Smooth muscle cell (in vitro differentiated cells): ENCODE results near the gene HTR6. TPM values are rescaled to one million over a fixed set of nuclear protein-coding genes. Genes with fewer than 3 reads are reported as not detected.

ENCODE experiments used
- DNase-seq: peaks from one replicate; lab custom pipeline; 2025; ENCODE audit not compliant: unreplicated experiment; lab: John Stamatoyannopoulos, UW
- H2AFZ ChIP-seq: fragments of 200-600 bp; sonication (generic); 2 replicates; pipeline ENCODE4 v1.6.0; 2016; ENCODE audit warnings: antibody characterized with exemption, low read depth, mild to moderate bottlenecking
- H3F3A ChIP-seq: fragments of 200-600 bp; sonication (generic); 2 replicates; pipeline ENCODE4 v1.6.0; 2017; ENCODE audit warnings: antibody characterized with exemption, low read depth
- H3K27ac ChIP-seq: fragments of 200-600 bp; sonication (generic); 2 replicates; pipeline ENCODE4 v1.5.1; 2016; ENCODE audit warnings: low read depth, mild to moderate bottlenecking
- H3K27me3 ChIP-seq: fragments of 200-600 bp; sonication (generic); 2 replicates; pipeline ENCODE4 v1.6.1; 2016; ENCODE audit warnings: low read depth, mild to moderate bottlenecking
- H3K36me3 ChIP-seq: fragments of 200-600 bp; sonication (generic); 2 replicates; pipeline ENCODE4 v1.5.1; 2016; ENCODE audit warnings: low read depth
- H3K4me1 ChIP-seq: fragments of 200-600 bp; sonication (generic); 2 replicates; pipeline ENCODE4 v1.5.1; 2016; ENCODE audit warnings: low read depth
- H3K4me2 ChIP-seq: fragments of 200-600 bp; sonication (generic); 2 replicates; pipeline ENCODE4 v1.6.0; 2016; ENCODE audit warnings: mild to moderate bottlenecking
- H3K4me3 ChIP-seq: fragments of 200-600 bp; sonication (generic); 2 replicates; pipeline ENCODE4 v1.5.1; 2016; ENCODE audit warnings: mild to moderate bottlenecking
- H3K79me2 ChIP-seq: fragments of 200-600 bp; sonication (generic); 2 replicates; pipeline ENCODE4 v1.6.0; 2016; ENCODE audit warnings: low read depth, mild to moderate bottlenecking
- H3K9ac ChIP-seq: fragments of 200-600 bp; sonication (generic); 2 replicates; pipeline ENCODE4 v1.6.0; 2016; ENCODE audit warnings: low read depth
- H3K9me3 ChIP-seq: fragments of 200-600 bp; sonication (generic); replicated peaks from 2 replicates; pipeline ENCODE4 v1.5.1; 2016; ENCODE audit warnings: low read depth
- H4K20me1 ChIP-seq: fragments of 200-600 bp; sonication (generic); 2 replicates; pipeline ENCODE4 v1.6.0; 2016; ENCODE audit warnings: low read depth
- CTCF ChIP-seq: fragments of 200-600 bp; sonication (generic); IDR thresholded peaks from 2 replicates; pipeline ENCODE4 v1.5.1; 2017; ENCODE audit warnings: borderline replicate concordance, mild to moderate bottlenecking, antibody characterized with exemption; ENCODE audit not compliant: insufficient read depth, poor library complexity, severe bottlenecking
- whole genome bisulfite sequencing: methylation state at CpG from one replicate; pipeline ENCODE4 v1.1.7; 2016; ENCODE audit warnings: low lambda C conversion rate; 5-methylcytosine and 5-hydroxymethylcytosine counted together
- polyA plus RNA-seq: library from polyadenylated mRNA; unstranded; fragments of >200 nt; fragmentation: Nextera tagmentation; extraction: Ambion mirVana; gene quantifications from 2 replicates; pipeline ENCODE4 v1.2.1, GENCODE V29; 2016
- total RNA-seq: library from RNA; depleted of rRNA; stranded (reverse); fragments of >200 nt; gene quantifications from 2 replicates; pipeline ENCODE4 v1.2.3, GENCODE V29; 2014

The HTR6 gene
- total and polyA plus RNA-seq, 2 experiments from 2014 or later, result not detected

- 85% methylated on average over 6 of the region's 6 CpGs for WGBS
- no peak for TF ChIP-seq CTCF
- Histone ChIP-seq H3K4me2 (no peak overlapping the region), H3K27me3 (peaks cover 28% of the 10 kb centered on the region), H3F3A (no peaks in the 10 kb centered on the region), H3K9ac (no peak overlapping the region), H3K27ac (no peak overlapping the region), H2AFZ (no peak overlapping the region), H3K9me3 (no peaks in the 10 kb centered on the region), H3K79me2 (no peaks in the 10 kb centered on the region), H4K20me1 (peaks cover 5% of the 10 kb centered on the region), H3K4me3 (no peak overlapping the region), H3K4me1 (no peaks in the 10 kb centered on the region), H3K36me3 (no peaks in the 10 kb centered on the region)
- DNase-seq, result no peak
These were observed 7.6 kb downstream of the HTR6 start for GRCh38 chr1:19672237-19672636.

- no peak for TF ChIP-seq CTCF
- H3K79me2 ChIP-seq, result no peaks in the 10 kb centered on the region
These were observed 11.1 kb downstream of the HTR6 start for GRCh38 chr1:19675797-19676196.

GRCh38 chr1:19676438-19676922 lies 11.8 kb downstream of the HTR6 start:
- no peak for TF ChIP-seq CTCF
- DNase-seq, result peak; percentile 12
- H3K4me1 ChIP-seq, result no peaks in the 10 kb centered on the region

More at GRCh38 chr1:19675797-19676196, 11.1 kb downstream of the HTR6 start:
- H3F3A ChIP-seq, result no peaks in the 10 kb centered on the region
- H3K4me3 ChIP-seq, result no peak overlapping the region
- no peak overlapping the region for H3K27ac ChIP-seq
- 66% methylated on average over 5 of the region's 5 CpGs for WGBS
- no peak overlapping the region for H2AFZ ChIP-seq
- peaks cover 5% of the 10 kb centered on the region for H4K20me1 ChIP-seq
- no peak overlapping the region for H3K9ac ChIP-seq
- peaks cover 2% of the 10 kb centered on the region for H3K27me3 ChIP-seq
- no peaks in the 10 kb centered on the region for H3K36me3 ChIP-seq
- DNase-seq, result no peak
- no peaks in the 10 kb centered on the region for H3K9me3 ChIP-seq
- no peaks in the 10 kb centered on the region for H3K4me1 ChIP-seq
- H3K4me2 ChIP-seq, result no peak overlapping the region

GRCh38 chr1:19678493-19678892 lies 13.8 kb downstream of the HTR6 start:
- Histone ChIP-seq H3K4me1 (no peaks in the 10 kb centered on the region), H3K27ac (no peak overlapping the region), H3K36me3 (no peaks in the 10 kb centered on the region), H4K20me1 (no peaks in the 10 kb centered on the region), H2AFZ (no peak overlapping the region), H3K9ac (no peak overlapping the region), H3K9me3 (no peaks in the 10 kb centered on the region), H3K27me3 (no peaks in the 10 kb centered on the region), H3F3A (no peaks in the 10 kb centered on the region), H3K79me2 (no peaks in the 10 kb centered on the region), H3K4me2 (no peak overlapping the region), H3K4me3 (no peak overlapping the region)
- TF ChIP-seq CTCF, result no peak
- DNase-seq, result no peak
- WGBS, result 90% methylated on average over 11 of the region's 11 CpGs

More at GRCh38 chr1:19676438-19676922, 11.8 kb downstream of the HTR6 start:
- H2AFZ ChIP-seq, result no peak overlapping the region
- peaks cover 1% of the 10 kb centered on the region for H4K20me1 ChIP-seq
- H3F3A ChIP-seq, result no peaks in the 10 kb centered on the region
- peaks cover 2% of the 10 kb centered on the region for H3K27me3 ChIP-seq
- no peak overlapping the region for H3K27ac ChIP-seq
- H3K4me3 ChIP-seq, result no peak overlapping the region
- H3K9me3 ChIP-seq, result no peaks in the 10 kb centered on the region
- H3K9ac ChIP-seq, result no peak overlapping the region
- H3K36me3 ChIP-seq, result no peaks in the 10 kb centered on the region
- H3K4me2 ChIP-seq, result no peak overlapping the region
- 33% methylated on average over 13 of the region's 13 CpGs for WGBS
- H3K79me2 ChIP-seq, result no peaks in the 10 kb centered on the region
